OCI-LY7 (cell line): Measurements from ENCODE around the gene ENG. TPM values are rescaled to one million over a fixed set of nuclear protein-coding genes. Genes with fewer than 3 reads are reported as not detected.

Source experiments
- BruUV-seq: library from RNA; stranded (reverse); fragments of 400-500 nt; replicated peaks from 2 replicates; lab custom pipeline; 2021; lab: Mats Ljungman, UMichigan
- CTCF ChIA-PET: fragments of 300-600 bp; sonication (Branson Sonifier 250); formaldehyde crosslinking; loops from one replicate; lab custom pipeline; 2022; ENCODE audit warnings: antibody characterized with exemption; ENCODE audit not compliant: unreplicated experiment; lab: Charles Lee
- POLR2A ChIA-PET: fragments of 300-600 bp; sonication (Branson Sonifier 250); formaldehyde crosslinking; loops from one replicate; lab custom pipeline; 2022; ENCODE audit warnings: antibody characterized with exemption; lab: Charles Lee
- DNase-seq: peaks from one replicate; pipeline ENCODE4 v3.0.0-alpha.2; 2015; ENCODE audit warnings: low spot score
- H2AFZ ChIP-seq: fragments of 200-600 bp; sonication (generic), shearing (Covaris generic); 2 replicates; pipeline ENCODE4 v1.6.1; 2014; ENCODE audit warnings: mild to moderate bottlenecking, antibody characterized with exemption, low read length, moderate library complexity
- H3K27ac ChIP-seq: fragments of 200-600 bp; sonication (generic); 2 replicates; pipeline ENCODE4 v1.5.1; 2014; ENCODE audit warnings: mixed run types, low read depth, mild to moderate bottlenecking, moderate library complexity, low read length, inconsistent platforms; ENCODE audit not compliant: poor library complexity, severe bottlenecking
- H3K36me3 ChIP-seq: fragments of 200-600 bp; sonication (generic); 2 replicates; pipeline ENCODE4 v1.6.1; 2014; ENCODE audit warnings: mild to moderate bottlenecking, antibody characterized with exemption, low read length, moderate library complexity, mixed read lengths; ENCODE audit not compliant: insufficient read depth
- H3K4me1 ChIP-seq: fragments of 200-600 bp; sonication (generic); 2 replicates; pipeline ENCODE4 v1.5.1; 2014; ENCODE audit warnings: mild to moderate bottlenecking, low read length; ENCODE audit not compliant: insufficient read depth, poor library complexity, severe bottlenecking
- H3K4me2 ChIP-seq: fragments of 200-600 bp; sonication (generic); 2 replicates; pipeline ENCODE4 v1.6.1; 2014; ENCODE audit warnings: mild to moderate bottlenecking, low read length
- H3K4me3 ChIP-seq: fragments of 200-600 bp; sonication (generic); 2 replicates; pipeline ENCODE4 v1.5.1; 2014; ENCODE audit warnings: mild to moderate bottlenecking, low read depth, low read length; ENCODE audit not compliant: poor library complexity, severe bottlenecking
- H3K79me2 ChIP-seq: fragments of 200-600 bp; sonication (generic); 2 replicates; pipeline ENCODE4 v1.6.1; 2016; ENCODE audit warnings: low read depth, mild to moderate bottlenecking, low read length, moderate library complexity, mixed read lengths; ENCODE audit not compliant: insufficient read depth
- H3K9me2 ChIP-seq: fragments of 200-600 bp; sonication (generic); 2 replicates; pipeline ENCODE4 v1.6.1; 2016; ENCODE audit warnings: mild to moderate bottlenecking, low read length, mixed read lengths; ENCODE audit not compliant: insufficient read depth
- H3K9me3 ChIP-seq: fragments of 200-600 bp; sonication (generic); 2 replicates; pipeline ENCODE4 v1.6.1; 2014; ENCODE audit warnings: mild to moderate bottlenecking, mixed run types, low read length, mixed read lengths
- H4K20me1 ChIP-seq: fragments of 200-600 bp; sonication (generic); 2 replicates; pipeline ENCODE4 v1.6.1; 2014; ENCODE audit warnings: mild to moderate bottlenecking, antibody characterized with exemption, low read length, moderate library complexity, mixed read lengths; ENCODE audit not compliant: insufficient read depth
- EZH2phosphoT487 ChIP-seq: fragments of 200-600 bp; sonication (generic); IDR thresholded peaks from 2 replicates; pipeline ENCODE4 v1.6.1; 2018; ENCODE audit warnings: low read depth, borderline replicate concordance, mild to moderate bottlenecking, mixed run types, antibody characterized with exemption, low read length, moderate library complexity, mixed read lengths
- intact Hi-C: fragments of 100-400 bp; cut with micrococcal nuclease; formaldehyde crosslinking; loops from one replicate; pipeline ENCODE4 v1.10.0; 2022; ENCODE audit not compliant: unreplicated experiment
- total RNA-seq, 2 experiments: library from RNA; depleted of rRNA in 1 of 2; stranded (reverse); fragments of >200 nt in 1 of 2; shearing (Covaris generic) in 1 of 2; gene quantifications; 2 replicates each; pipeline ENCODE4 v1.2.3, GENCODE V29; 2014 to 2022
- TF ChIP-seq, protein P1 (sequence below): fragments of 200-600 bp; sonication (generic); conservative IDR thresholded peaks from 2 replicates; pipeline ENCODE4 v1.5.1; 2014; ENCODE audit warnings: mild to moderate bottlenecking, antibody characterized with exemption, low read length, moderate library complexity, mixed read lengths

The ENG gene
- total RNA-seq, 2 experiments from 2014 or later = not detected

GRCh38 chr9:127835991-127836516 is 18.4 kb downstream of the ENG start:
- peaks cover 11% of the 10 kb centered on the region for H3K4me1 ChIP-seq
- BruUV-seq = no TSS peak
- DNase-seq = no peak
- no peaks in the 10 kb centered on the region for H4K20me1 ChIP-seq
- no peak overlapping the region for H3K27ac ChIP-seq
- H3K36me3 ChIP-seq = no peaks in the 10 kb centered on the region
- no peaks in the 10 kb centered on the region for H3K9me2 ChIP-seq
- H3K9me3 ChIP-seq = no peaks in the 10 kb centered on the region
- no peak overlapping the region for H2AFZ ChIP-seq
- H3K79me2 ChIP-seq = no peaks in the 10 kb centered on the region
- no peak overlapping the region for H3K4me2 ChIP-seq
- H3K4me3 ChIP-seq = no peak overlapping the region
- TF ChIP-seq, protein P1, sequence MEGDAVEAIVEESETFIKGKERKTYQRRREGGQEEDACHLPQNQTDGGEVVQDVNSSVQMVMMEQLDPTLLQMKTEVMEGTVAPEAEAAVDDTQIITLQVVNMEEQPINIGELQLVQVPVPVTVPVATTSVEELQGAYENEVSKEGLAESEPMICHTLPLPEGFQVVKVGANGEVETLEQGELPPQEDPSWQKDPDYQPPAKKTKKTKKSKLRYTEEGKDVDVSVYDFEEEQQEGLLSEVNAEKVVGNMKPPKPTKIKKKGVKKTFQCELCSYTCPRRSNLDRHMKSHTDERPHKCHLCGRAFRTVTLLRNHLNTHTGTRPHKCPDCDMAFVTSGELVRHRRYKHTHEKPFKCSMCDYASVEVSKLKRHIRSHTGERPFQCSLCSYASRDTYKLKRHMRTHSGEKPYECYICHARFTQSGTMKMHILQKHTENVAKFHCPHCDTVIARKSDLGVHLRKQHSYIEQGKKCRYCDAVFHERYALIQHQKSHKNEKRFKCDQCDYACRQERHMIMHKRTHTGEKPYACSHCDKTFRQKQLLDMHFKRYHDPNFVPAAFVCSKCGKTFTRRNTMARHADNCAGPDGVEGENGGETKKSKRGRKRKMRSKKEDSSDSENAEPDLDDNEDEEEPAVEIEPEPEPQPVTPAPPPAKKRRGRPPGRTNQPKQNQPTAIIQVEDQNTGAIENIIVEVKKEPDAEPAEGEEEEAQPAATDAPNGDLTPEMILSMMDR = no peak
- TF ChIP-seq EZH2phosphoT487 = no peak
- POLR2A ChIA-PET = interaction anchor here (0.6 kb wide), 2 partner anchors 38 to 143 kb away, joined by 3 read pairs; no protein-coding TSS in a partner anchor
- CTCF ChIA-PET = no interaction called here
- intact Hi-C loops = no loop called here

- Histone ChIP-seq H4K20me1 (no peaks in the 10 kb centered on the region), H3K9me3 (no peaks in the 10 kb centered on the region), H3K4me2 (no peak overlapping the region), H3K9me2 (no peaks in the 10 kb centered on the region), H3K79me2 (no peaks in the 10 kb centered on the region), H3K4me1 (no peaks in the 10 kb centered on the region), H3K36me3 (no peaks in the 10 kb centered on the region), H3K27ac (no peak overlapping the region), H2AFZ (no peak overlapping the region), H3K4me3 (no peak overlapping the region)
- intact Hi-C loops = no loop called here
- CTCF ChIA-PET = no interaction called here
- POLR2A ChIA-PET = interaction anchor here (0.6 to 0.9 kb wide), 6 partner anchors 12 to 561 kb away, joined by 3 to 8 read pairs (median 6); partner anchors contain the start of gene ENG
- TF ChIP-seq EZH2phosphoT487 = no peak
- TF ChIP-seq, protein P1 = no peak
- BruUV-seq = no TSS peak
- DNase-seq = no peak
Observed at GRCh38 chr9:127833555-127833954, 20.9 kb downstream of the ENG start.

DNA sequence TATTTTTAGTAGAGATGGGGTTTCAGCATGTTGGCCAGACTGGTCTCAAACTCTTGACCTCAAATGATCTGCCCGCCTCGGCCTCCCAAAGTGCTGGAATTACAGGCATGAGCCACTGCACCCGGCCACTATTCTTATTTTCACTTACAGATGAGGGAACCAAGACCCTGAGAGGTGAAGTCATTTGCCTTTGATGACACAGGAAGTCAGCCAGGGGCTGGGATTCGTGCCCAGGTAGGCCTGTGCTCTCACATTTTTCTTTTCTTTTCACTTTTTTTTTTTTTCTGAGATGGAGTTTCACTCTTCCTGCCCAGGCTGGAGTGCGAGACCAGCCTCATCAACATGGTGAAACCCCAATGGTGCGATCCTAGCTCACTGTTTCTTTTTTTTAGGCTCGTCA is 22.2 kb downstream of the ENG start:
- H3K79me2 ChIP-seq = no peaks in the 10 kb centered on the region
- H2AFZ ChIP-seq = no peak overlapping the region
- BruUV-seq = no TSS peak
- H3K36me3 ChIP-seq = no peaks in the 10 kb centered on the region
- no peak overlapping the region for H3K4me2 ChIP-seq
- H3K9me3 ChIP-seq = no peaks in the 10 kb centered on the region
- intact Hi-C loops = no loop called here
- no peak overlapping the region for H3K4me3 ChIP-seq
- H3K27ac ChIP-seq = no peak overlapping the region
- no peaks in the 10 kb centered on the region for H4K20me1 ChIP-seq
- no peak for TF ChIP-seq EZH2phosphoT487
- TF ChIP-seq, protein P1 = no peak
- DNase-seq = no peak
- H3K4me1 ChIP-seq = no peaks in the 10 kb centered on the region
- ChIA-PET CTCF (no interaction called here), POLR2A (no interaction called here)
- H3K9me2 ChIP-seq = no peaks in the 10 kb centered on the region
